HuH-7 (cell line): Measurements from ENCODE around the gene PEX10.

Experiments used
- DNase-seq: peaks from one replicate; pipeline ENCODE4 v3.0.0; 2011; ENCODE audit warnings: low spot score

PEX10 gene

GRCh38 chr1:2404890-2405511 lies 7.4 kb downstream of the PEX10 start:
- no peak for DNase-seq

DNA sequence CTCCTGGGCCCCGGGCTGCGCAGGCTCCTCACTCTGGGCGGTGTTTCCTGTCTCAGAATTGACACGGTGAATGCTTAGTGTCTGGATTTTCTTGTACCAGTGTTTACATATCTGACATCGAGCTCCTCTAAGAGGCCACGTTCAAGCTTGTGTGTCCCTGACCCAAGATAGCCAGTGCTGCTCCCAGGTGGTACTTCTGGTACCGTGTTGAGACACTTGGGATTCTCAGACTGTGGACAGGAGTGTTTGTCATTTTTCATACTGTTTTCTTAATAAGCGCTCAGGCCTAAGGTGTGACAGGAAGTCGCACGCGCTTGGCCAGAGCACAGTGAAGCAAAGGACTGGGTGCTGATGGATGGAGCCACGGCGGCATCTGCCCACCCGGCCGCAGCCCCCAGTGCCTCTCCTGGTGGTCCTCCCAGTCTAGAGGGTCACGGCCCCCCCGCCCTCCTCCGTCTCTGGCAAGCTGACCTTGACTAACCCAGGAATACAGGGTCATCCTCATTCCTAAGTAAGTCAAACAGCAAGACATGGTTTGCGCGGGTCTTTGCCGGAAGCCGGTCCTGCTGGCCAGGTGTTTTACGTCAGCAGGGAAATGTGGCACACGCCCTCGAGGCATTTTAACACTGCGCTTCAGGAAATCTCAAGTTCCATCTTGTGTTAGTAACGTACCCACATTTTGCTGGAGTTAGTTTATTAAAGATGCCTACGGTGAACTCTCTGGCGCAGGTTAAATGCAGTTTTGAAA lies 8.0 kb downstream of the PEX10 start:
- DNase-seq: no peak

DNA sequence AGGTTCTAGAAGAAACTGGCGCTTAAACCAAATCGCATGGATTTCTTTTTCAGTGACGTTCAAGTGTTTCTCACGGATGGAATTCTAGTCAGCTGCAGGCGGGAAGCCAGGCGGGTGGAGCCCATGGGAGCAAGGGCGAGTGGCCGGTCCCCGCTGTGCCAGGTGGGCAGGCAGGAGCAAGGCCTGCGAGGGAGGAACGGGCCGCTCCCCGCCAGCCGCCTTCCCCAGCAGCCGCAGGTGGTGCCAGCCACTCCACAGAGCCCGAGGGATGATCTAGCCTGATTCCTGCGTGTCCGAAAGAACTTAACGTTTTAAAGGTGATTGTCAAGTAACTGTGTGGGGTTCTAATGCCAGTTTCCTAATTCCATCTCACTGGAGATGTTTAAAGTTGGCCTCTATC lies 9.1 kb downstream of the PEX10 start:
- no peak for DNase-seq

DNA sequence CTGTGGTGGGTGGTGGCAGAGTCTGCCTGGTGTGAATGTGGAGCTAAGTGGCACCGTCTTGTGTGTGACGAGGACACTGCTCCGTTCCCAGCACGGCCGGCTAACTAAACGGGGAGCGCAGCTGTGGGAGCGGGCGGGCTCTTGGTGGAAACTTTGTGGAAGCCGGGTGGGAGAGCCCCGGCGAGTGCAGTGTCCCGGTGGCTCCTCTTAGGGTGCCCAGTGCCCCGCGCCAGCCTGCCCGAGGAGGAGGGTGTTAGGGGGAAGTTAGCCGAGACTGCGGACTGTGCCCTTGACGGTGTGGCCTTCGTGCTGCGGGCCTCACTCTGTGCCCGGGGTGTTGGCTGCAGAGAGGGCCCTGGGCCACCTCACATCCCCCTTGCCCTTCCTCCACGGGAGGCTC lies 9.9 kb downstream of the PEX10 start:
- DNase-seq: no peak

GRCh38 chr1:2400950-2401649 lies 11.3 kb downstream of the PEX10 start:
- DNase-seq: no peak

- no peak for DNase-seq
Measured at GRCh38 chr1:2400576-2400909, 11.8 kb downstream of the PEX10 start.

DNA sequence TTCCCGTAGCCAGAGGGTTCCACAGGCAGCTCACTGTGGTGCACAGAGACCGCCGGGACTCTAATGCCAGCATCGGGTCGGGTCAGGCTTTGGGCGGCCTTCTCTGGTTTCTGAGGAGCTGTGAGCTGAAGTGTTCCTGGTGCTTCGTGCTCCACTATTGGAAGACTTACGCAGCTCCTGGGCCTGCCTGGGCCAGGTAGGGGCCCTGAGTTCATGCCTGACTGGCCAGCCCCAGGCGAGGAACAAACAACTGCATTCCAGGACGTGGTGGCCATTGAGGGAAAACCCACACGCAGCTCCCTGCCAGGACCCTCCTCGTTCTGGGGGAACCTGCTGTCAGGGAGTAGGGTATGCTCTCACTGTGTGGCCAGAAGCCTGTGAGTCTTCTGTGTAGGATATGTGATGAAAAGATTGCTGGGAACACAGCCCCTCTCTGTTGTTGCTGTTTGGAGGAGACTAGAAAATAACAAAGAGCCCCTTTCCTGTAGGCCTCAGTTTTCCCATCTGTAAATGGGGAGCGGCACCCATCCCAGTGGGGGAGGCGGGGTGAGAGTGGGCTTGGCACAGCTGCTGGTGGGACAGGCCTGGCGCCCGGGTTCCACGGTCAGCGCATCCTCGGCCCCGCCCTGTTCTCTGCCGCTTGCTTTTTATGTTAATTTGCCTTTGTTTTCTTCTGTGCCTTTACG lies 12.3 kb downstream of the PEX10 start:
- DNase-seq: no peak

DNA sequence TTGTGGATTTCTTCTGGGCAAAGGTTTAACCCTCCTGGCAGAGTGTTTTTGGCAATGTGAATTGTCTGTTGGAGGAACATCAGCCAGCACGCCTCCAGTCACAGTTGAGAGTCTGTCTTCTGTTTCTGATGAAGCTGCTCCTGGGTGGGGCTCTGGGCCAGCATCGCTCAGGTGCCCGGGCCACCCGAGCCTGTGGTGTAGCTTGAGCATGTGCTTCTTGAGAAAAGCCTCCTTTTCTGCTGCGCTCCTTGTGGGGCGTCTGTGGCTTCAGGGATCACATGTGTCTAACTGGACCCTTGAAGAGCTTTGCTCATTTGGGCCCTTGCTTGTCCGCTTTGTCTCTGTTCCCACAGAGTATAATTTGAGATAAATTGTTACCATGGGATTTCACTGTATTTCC lies 13.5 kb downstream of the PEX10 start:
- no peak for DNase-seq

DNA sequence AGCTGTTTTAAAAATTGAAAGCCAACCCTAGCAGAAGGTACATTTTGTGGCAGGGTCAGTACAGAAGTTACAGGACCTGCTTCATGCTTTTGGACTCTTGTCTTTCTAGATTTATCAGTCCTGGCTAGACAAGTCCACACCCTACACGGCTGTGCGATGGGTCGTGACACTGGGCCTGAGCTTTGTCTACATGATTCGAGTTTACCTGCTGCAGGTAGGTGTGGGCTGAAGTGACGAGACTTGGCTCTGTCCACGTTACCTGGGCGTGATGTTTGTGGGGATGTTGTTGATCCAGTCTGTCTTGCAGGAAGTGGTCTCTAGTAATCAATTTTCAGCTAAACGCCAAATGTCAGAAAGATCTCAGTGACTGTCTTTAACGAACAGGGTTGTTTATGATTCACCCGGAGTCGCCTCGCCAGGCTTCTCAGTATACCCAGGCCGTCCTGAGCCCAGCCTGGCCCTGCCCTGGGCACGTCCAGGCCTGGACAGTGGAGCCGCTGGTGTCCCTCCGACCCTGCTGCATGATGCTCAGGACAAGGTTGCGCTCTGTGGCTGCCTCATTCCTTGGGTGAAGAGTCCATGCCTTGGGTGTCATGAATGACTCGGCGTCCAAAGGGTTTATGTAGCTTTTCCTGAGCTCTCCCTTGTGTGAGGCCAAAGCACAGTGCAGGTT lies 15.2 kb downstream of the PEX10 start:
- DNase-seq: no peak

GRCh38 chr1:2396476-2396875 lies 15.9 kb downstream of the PEX10 start:
- no peak for DNase-seq

- no peak for DNase-seq
Measured at GRCh38 chr1:2396059-2396458, 16.3 kb downstream of the PEX10 start.

DNA sequence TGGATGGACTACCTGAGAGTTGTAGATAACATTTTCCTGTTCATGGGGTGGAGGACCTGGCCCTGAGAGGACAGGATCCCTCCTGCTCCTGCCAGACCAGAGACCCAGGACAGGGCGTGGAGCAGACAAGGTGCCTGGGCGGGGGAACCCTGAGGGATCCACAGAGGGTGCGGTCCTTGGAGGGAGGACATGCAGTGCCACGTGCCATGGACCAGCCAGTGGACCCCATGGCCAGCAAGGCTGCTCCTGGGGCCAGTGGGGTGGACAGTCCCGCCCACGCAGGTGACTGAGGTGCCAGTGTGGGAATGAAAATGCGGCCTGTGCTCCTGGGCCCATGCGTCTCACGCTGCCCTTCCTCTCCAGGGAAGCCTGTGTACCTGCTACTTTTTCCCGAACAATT lies 17.1 kb downstream of the PEX10 start:
- no peak for DNase-seq

- DNase-seq: no peak
Measured at GRCh38 chr1:2394761-2395160, 17.6 kb downstream of the PEX10 start.

- no peak for DNase-seq
Measured at GRCh38 chr1:2394220-2394619, 18.1 kb downstream of the PEX10 start.

GRCh38 chr1:2393471-2393877 lies 18.9 kb downstream of the PEX10 start:
- DNase-seq: peak; percentile 53

DNA sequence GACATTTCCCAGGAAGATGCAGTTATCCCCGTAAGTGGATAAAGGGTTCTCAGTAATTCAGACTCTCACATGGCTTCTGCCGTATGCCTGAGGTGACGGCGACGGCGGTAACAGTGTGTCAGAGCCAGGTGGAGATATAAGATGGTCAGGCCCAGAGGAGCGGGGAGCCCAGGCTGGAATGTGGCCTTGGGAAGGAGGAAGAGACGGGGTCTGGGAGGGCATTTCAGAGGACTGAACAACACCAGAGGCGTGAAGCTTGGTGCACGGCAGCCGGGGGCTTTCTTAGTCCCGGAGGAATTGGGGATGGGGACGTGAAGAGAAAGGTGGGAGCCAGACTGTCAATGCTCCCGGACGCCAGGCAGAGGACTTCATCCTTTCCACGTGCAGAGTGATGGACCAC lies 19.7 kb downstream of the PEX10 start:
- no peak for DNase-seq

GRCh38 chr1:2391931-2392509 lies 20.3 kb downstream of the PEX10 start:
- DNase-seq: peak; percentile 25

- DNase-seq: peak; percentile 99
Measured at GRCh38 chr1:2391041-2391930, 21.1 kb downstream of the PEX10 start, which contains the start of the genes MORN1 and RER1. Gene MORN1, minus strand, starts transcription at chr1:2391554. Its CDS starts 21 bp downstream, at chr1:2391533. Gene RER1, plus strand, starts transcription at chr1:2391841. Its CDS starts 3,950 bp downstream, at chr1:2395791.

DNA sequence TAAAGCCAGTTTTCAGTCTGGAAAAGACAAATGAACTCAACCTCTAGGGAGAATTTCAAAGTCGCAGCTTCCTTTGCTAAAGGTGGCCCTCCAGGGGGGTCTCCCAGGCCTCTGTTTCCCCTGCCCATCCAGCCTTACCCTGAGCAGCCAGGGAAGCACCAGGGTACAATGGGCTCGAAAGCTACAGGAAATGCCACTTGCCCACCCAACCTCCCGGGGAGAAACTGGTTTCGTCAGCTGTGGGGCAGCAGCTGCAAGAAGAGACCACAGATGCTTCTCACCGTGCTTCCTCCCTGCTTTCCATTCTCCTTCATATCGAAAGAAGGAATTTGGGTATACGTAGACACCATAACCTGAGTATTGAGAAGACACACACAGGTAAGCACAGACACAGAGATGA lies 22.7 kb downstream of the PEX10 start:
- DNase-seq: no peak

DNA sequence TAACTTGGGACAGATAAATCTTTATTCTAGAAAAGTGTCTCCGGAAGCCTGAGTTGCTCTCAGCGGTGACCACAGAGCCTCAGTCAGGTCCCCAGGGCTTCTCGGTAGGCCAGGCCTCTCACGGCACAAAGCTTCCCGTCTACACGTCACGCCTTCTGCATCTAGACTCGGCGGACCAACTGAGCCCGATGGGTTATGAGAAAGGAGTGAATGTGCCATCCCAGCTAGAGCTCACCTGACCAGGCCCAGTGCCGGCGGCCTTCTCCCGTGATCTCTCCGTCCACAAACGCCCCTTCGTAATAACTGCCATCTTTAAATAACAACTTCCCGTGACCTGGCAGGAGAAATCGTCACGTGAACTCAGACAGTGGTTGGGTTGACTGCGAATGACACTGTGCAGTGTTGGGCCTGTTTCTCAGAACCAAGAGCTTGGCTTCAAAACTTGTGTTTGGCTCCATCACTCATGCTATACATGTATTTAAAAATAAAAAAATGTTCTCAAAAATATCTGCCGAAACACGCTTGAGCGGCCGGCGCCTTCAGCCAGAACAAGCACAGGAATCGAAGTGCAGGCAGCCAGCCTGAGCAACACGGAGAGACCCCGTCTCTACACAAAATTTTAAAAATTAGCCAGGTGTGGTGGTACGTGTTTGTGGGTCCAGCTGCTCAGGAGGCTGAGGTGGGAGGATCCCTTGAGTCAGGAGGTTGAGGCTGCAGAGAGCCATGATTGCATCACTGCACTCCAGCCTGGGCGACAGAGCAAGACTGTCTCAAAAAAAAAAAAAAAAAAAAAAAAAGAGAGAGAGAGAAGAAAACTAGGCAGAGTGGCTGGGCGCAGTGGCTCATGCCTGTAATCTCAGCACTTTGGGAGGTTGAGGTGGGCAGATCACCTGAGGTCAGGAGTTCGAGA lies 24.1 kb downstream of the PEX10 start:
- no peak for DNase-seq
